ENCODE results near the gene NEDD4L.
A peak's percentile ranks its signal among the peaks of the same experiment; 100 is the strongest.
"Not testable (repeated sequence)": the region's sequence is repeated elsewhere in the genome, so short reads cannot be mapped to it uniquely, and the experiment has no call there.

Gene NEDD4L

DNA sequence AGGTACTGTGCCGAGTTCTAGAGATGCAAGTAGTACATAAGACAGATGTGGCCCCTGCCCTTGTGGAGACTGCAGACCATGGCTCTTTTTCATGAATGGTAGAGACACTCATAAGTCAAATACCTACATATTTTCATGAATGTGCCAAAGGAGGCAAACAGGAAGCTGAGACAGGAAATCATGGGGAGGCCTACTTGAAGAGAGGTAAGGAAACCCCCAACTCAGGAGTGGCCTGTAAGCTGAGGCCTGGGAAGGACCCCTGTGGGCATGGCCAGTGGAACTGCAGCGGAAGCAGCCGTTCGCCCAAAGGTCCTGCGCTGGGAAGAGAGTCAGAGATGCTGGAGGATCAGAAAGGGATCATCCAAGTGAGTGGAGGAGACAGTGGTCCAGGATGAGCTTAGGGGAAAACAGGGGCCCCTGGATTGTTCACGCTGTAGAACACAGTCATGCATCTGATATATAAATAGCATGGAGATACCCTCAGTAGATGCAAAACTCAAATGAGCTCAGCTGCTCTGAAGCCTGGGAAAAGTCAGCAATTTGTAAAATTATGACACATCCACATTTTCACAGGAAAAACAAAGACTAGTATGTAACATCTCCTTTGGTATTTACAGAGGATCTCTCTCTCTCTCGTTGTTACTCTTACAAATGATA lies 228.9 kb downstream of the NEDD4L start:
- no peak for DNase-seq

DNA sequence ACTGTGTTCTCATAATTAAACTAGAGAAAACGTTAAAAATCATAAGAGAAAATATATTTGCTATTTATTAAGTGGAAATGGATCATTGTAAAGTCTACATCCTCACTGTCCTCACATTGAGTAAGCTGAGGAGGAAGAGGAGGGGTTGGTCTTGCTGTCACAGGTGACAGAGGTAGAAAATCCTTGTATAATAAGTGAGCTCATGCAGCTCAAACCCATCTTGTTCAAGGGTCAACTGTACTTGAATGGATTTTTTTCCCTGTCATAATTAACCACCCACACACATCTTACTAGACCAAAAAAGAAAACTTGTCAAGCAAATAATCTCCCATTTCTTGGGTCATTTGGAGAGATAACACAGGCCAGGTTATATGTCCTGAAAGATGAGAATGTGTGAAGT lies 231.2 kb downstream of the NEDD4L start:
- DNase-seq, result no peak

DNA sequence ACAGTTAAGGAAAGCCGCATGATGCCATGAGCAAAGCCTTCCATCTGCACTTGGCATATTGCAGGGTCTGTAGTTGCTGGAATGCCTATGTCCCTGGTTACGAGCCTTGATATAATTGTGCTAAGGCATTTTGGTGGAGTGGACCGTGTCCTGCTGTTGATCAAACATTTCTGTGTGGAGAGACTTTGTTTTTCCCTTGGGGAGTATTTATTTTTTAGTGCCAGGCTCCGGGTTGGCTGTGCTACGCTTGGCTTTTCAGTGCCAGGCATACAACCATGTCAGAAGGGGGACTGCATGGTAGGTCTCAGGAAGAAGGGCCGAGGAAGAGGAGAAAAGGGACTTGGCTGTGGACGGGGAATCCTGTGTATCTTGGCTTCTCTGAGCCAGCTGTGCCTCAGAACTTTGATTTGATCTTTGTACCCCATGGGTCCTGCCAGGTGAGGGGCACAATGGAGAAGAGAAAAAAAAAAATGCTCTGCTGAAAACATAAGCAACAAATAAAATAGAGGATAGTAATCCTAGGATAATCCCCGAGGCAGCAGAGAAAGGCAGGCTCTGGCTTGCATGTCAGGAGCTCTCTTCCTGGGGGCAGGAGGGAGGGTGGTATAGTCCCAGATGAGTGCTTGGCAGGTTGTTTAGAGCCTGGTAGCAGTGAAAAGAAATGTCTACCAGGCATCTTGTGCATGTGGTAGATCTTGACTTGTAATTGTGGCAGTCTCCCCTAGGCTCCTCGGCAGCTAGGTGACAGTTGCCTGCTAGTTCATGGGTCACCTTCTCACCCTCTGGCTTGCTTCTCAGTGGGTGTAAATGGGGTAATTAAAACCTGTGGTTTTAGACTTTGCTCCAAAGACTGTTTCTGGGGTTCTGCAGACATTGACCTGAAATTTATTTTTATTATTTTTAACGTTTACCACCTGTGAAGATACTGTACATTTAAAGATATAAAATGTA lies 233.0 kb downstream of the NEDD4L start:
- no peak for DNase-seq

DNA sequence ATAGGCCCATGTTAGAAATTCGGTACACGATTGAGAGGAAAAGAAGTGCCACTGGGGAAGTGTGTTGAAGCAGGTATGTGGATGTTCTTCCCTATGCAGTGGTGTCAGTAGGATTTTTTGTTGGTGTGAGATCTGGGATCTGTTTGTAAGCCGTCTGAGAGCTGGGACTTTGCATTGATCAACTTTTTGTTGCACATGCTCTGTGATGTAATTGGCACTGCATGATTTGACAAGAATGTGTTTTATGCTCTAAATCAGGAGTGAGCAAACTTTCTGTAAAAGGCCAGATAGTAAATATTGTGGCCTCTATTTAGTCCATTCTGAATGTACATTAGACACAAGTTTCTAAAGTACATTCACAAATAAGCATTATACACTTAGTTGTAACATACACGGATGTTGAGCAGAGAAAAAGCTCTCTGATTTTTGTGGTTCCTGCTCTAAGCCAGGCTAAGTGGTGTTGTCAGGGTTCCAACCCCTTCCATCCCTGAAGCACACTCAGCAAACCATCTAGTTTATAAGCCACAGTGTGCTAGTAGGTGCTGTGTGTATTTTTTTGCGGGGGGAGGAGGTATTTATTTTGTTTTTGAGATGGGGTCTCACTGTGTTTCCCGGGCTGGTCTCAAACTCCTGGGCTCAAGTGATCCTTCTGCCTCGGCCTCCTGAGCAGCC lies 235.6 kb downstream of the NEDD4L start:
- DNase-seq, result no peak

DNA sequence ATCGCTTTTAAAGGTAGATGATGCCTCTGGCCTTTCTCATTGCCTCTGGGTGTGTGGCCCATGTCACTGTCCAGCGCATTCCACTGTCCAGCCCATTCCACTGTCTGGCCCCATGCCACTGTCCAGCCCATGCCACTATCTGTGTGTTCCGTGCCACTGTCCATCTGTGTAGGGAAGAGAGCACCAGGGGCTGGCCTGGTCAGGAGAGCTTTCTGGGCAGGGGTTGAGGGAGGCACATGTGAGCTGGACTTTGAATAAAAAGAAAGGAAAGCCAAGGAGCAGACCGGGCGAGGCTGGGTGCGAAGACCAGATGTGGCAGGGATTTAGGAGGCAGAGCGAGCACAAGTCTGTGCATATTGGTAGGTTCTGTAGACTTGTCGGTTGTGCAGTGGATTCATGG lies 236.2 kb downstream of the NEDD4L start:
- DNase-seq, result no peak

DNA sequence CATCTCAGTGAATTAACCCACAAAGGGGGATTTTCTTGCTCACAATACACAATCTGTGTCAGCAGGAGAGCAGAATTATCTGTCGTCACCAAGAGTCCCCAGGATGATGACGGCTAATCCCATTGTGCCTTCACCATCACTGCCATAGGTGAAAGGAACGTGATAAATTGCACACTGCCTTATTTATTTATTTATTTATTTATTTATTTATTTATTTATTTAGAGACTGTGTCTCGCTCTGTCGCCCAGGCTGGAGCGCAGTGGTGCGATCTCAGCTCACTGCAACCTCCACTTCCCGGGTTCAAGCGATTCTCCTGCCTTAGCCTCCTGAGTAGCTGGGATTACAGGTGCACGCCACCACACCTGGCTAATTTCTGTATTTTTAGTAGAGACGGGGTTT lies 238.8 kb downstream of the NEDD4L start:
- not testable (repeated sequence) for DNase-seq

DNA sequence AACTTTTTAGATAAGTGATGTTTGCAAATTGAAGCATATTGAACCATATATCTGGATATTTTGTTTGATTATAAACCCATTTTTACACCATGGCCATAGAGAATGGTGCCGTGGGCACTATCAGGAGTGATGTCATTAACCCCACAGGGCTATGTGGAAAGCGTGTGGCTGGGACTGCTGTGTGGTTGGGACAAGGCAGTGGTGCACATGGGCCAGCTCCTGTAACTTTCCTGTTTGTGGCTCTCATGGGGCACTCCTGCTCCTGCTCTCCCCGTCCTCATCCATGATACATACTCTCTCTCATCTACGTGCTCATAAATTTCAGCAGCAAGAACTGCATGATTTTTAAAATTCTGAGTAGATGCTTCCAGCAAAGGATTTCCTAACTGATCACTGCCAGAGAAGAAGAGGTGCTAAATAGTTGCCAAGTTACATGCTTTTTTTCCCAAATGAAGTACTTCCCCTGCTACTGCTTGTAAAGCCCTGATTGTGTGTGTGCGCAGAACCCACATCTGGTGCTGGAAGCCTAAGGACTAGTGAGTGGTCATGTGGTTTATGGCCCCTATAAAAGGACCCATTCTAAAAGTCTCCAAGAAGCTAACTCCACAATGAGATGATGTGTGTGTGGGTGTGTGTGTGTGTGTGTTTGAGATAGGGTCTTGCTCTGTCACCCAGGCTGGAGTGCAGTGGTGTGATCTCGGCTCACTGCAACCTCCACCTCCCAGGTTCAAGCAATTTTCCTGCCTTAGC lies 240.8 kb downstream of the NEDD4L start:
- no peak for DNase-seq

DNA sequence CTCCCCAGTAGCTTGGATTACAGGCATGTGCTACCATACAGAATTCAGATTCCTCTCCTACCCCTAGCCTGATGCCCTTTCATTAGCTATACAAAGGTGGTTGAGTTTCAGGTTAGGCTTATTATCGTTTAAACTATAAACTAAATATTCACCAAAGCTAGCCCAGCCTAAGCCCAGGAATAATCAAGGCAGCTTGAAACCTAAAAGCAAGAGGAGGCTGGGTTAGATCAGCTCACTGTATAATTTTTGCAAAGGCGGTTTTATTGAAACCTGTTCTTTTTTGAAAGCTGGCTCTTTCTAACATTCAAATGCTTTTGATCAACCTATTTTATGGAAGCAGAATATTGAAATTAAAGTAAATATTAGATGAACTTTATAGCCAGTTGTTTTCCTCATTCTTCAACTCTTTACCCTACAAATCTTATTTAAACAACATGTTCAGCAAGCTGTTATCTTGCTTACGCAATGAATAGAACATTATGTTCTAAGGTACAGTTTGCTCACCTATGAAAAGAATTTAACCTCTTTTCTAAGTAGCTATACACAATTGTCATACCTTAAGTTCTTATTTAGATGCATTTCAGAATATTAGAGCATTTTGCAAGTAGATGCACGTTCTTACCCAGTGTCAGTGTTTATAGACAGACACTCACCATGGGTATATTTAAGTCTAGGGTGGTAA lies 241.6 kb downstream of the NEDD4L start:
- DNase-seq, result no peak

DNA sequence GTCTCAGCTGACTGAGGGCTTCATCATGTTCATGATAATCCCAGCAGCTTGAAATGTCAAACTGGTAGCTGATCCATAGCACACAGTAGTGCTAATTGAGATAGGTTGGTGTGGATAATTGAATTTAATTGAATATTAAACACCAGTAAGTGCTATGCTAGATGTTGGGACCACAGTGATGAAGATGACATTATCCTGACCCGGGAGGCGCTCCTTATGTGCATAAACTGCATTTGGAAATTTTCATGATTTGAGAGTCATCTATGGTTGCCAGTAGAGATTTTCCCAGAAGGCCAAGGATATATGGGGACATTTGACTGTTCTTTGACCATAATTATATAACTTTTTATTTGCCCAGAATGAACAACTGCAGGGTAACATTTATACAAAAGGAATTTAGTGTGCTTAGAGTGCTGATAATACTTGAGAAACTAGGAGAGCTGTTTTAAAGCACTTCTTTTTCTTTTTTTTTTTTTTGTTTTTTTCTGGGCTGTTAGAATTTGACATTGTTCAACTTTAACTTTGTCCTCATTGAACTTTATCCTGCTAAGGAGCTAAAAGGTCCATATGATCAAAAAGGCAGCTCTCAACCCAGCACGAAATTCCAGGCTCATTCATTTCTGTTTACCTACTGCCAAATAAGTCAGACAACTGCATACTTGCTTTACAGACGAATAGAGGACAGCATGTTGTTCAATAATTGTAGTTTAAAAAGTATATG lies 242.8 kb downstream of the NEDD4L start:
- no peak for DNase-seq

DNA sequence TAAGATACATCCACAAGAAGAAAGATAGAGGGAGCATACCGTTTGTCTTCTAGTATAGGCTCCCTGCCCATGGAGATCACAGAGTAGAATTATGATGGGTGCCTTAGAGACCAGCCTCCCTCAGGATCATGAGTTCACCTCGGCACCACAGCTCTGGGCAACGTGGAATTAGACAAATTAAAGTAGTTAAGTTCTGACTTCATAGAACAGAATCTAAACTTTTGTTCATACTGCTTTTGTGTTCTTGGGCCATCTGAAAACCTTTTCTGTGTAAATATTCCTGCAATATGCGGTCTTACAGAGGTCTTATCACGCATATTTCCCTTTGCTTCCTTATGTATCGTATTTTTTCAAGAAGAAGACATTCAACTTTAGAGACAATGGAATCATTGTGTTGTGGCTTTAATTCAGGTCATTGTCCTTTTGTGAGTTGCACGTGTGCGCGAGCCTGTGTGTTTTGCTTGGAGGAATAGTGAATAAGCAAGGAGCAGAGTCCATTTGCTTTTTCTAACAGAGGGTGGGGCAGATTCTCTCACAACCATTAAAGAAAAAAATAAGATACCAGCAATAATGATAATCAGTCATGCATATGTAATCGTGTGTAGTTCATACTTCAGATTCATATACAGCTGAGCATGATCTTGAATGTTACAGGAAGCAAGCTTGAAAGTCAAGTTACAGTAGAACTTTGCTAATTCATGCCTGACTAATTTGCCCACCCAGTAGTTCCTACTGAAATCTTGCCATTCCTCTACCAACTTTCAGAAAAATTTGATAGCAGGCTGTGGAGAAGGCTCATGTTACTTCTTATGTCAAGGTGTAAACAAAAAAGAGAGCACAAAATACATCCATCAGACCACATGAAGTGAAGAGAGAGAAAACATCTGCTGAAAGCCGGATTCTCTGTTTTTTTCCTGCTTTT lies 243.6 kb downstream of the NEDD4L start:
- no peak for DNase-seq

DNA sequence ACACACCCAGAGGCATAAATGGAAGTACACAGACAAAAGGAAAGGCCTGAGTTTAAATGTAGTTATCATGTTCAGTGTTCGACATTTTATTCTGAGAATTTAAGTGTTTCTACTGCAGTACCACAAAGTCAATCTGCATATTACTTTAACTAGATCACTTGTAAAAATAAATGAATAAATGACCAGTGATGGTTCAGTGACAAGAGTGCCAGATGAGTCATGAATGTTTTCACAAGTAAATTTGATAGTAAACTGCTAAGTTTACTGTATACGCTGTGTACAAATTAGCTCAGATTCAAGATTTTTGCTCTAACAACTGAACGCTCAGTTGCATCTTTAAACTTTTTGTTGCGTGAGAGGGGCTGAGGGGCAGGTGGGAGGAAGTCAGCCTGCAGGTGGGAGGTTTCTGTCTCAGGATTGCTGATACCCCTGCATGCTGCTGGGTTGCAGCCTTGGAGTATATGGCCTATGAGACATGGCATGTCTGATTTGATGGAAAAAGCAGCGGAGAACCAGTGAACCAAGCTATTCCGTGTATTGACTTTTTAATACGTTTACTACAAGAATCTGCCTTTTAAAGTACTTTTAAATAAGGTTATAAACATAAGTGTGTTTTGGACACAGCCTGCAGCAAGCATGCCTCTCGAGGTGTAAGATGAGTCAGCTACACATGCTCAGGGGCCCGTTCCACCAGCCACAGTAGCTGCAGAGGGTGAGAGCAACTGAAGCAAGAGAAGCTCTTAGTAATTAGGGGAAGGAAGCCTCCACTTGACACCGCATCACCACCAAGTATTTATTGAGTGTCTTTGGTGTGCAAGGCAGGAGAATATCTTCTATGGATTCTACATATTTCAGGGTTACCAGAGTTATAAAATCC lies 245.1 kb downstream of the NEDD4L start:
- peak; percentile 64 for DNase-seq

DNA sequence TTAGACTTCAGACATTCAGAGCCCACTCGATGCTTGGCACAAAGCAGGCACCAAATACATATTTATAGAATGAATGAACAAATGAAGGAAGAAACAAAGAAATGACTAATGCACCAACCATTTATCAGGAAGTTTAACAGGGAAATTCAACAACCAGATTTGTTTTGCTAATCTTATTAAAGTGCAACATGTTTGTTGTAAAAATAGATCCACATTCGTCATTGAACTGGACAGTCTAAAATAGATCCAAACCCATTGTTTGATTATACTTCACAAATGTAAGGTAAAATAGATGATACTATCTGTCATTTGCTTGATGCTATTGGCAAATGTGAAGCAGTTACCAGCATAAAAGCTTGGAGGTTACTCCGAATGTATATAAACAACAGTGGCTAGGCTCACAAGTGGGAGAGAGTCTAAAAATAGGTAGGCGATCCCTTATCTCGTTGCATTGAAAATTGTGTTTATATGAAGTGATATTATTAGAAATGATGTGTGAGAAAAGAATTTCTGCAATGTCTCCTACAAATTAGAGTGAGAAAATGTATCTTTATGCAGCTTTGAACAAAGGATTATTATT lies 246.2 kb downstream of the NEDD4L start:
- peak; percentile 55 for DNase-seq

DNA sequence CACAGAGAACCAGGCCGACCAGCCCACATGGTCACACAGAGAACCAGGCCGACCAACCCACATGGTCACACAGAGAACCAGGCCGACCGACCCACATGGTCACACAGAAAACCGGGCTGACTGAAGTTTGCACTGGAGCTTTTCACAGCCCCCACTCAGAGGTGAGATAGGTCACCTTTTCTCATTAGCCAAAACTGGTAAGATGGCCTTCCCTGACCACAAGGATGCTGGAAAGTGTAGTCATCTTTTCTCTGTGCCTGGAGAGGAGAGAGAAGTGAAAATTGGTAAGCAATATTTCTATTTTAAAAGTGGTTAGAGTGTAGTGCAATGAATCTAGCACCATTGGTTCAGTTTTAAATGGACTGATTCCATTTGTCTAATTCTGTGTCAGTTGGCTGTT lies 247.1 kb downstream of the NEDD4L start:
- DNase-seq, result no peak

DNA sequence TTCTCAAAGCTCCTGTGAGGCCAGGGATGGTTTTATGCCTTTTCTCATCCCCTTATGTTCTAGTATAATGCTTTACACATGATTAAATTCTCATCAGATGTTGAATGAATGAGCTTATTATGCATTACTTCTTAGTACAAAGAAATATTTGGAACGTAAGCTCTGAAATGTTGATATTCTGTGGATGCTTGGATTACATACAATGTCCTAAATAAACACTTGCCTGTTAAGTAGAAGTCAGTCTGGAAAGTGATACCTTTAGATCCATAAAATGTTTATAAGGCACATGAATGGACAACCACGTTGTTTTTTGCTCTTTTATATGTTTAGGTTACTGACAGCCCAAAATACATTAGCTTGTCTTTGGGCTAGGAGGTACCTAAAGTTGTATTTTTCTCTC lies 248.6 kb downstream of the NEDD4L start:
- no peak for DNase-seq

DNA sequence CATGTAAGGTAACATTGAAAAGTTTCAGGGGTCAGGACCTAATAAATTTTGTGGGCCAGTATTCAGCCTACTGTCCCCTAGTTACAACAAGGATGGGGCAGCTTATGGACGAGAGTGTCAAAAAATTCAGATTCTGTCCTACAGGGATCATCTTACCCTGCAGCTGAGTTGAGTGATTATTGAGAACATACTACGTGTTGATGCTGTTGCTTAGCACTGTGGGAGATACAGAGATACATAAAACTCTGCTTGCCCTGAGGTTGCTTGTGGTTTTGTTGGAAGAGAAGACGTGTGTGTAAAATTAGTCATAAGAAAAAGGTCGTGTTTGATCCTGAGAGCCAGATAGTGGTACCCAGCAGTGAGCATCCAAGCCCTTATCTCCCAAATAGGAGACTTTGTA lies 253.2 kb downstream of the NEDD4L start:
- DNase-seq, result peak; percentile 71

DNA sequence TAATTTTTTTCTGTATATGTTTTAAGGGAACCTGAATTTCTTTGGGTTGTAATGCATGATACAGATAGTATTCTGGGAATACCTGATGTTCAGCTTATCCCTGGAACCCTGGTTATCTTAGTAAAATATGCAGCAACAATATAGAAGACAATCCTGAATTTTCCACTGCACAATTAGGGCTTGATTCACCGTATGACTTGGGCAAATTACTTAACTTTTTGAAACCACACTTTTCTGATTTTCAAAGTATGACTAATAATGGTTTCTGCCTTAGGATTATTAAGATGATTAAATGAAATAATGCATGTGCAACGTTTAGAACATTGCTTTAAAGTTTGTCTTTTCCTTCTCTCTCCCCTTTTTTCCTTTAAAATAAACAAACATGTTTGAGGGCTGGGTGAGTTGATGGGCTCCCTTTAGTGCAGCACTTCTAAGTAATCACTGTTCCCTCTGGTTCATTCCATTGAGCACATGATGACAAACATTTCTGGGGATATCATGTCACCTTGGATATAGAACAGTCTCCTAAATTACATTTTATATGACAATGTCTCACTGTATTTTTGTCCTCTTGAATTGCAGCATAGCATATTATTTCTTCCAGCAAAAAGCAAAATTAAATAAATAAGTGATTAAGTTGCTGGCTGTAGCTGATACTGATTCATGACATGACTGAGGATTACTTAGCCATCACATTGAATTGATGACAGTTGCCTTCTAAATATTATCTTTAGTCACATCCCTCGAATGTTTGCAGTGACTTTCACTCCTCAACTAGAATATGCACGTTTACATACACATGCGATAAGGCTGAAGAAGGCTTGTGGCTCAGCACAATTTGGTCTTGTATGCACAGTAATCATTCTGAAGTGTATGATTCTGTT lies 254.5 kb downstream of the NEDD4L start:
- DNase-seq, result peak; percentile 43

DNA sequence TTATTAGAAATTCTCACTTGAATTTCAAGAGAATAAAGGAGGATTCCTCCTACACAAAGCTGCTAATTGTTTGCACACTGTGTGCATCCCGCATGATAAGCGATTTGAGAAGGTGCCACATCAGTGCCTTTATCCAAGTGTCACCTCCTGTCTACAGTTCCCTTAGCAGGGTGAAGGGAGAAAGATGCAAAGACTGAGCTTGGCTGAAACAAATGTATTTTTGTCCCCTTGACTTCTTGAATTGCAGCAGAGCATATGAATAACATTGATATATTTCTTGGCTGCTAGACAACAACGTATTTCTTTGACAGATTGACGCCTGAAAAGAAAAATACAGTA lies 255.1 kb downstream of the NEDD4L start:
- no peak for DNase-seq

DNA sequence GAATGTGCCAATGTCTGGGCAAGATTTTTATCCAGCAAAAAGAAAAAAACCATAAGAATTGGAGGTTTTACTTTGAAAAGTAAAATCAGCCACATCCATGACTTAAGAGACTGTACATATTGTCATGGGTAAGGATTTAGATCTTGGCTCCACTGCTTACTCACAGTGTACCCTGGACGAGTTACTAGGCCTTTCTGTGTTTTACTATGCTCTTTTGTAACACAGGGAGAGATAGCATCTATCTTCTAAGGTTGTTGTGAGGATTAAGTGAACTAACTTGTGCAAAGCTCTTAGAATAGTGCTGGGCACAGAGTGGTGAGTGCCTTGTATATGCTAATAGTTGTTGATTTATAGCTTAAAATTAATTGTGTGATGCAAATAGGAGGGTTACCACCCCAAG lies 255.9 kb downstream of the NEDD4L start:
- DNase-seq, result no peak
